Measurements from ENCODE around the gene MYO3B.
"Not testable (repeated sequence)": the region's sequence is repeated elsewhere in the genome, so short reads cannot be mapped to it uniquely, and the experiment has no call there.

MYO3B gene

DNA sequence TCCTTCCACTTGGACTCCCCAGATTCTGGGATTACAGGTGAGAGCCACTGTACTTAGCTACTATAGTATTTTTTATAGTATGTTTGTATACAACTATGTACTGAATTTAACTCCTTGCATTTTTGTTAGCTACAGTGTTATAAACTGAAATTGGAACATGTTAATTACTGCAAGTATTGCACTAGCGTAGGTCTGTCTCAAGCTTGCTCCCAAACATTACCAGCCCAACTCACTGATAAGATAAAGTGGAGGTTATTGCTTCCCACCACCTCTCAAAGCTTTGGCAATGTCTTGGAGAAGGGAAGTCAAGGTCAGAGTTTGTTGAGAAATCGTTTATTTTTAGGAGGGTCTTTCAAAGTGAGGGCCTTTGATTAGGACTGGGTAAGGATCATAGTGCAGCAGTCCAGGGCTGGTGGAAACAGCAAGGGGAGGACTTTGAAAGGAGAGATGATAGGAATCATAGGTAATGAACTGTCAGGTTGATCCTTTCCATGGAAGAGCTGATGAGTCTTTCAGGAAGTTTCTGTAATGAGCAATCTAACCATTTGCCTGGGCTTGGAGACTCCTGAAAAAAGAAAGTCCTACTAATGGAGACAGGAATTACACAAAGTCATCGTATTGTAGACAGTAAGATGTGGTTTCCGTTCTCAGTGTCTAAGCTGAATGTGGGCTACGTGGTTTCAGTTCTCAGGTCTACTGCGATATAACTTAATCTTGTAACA is 257.1 kb downstream of the MYO3B start:
- no peak for DNase-seq

DNA sequence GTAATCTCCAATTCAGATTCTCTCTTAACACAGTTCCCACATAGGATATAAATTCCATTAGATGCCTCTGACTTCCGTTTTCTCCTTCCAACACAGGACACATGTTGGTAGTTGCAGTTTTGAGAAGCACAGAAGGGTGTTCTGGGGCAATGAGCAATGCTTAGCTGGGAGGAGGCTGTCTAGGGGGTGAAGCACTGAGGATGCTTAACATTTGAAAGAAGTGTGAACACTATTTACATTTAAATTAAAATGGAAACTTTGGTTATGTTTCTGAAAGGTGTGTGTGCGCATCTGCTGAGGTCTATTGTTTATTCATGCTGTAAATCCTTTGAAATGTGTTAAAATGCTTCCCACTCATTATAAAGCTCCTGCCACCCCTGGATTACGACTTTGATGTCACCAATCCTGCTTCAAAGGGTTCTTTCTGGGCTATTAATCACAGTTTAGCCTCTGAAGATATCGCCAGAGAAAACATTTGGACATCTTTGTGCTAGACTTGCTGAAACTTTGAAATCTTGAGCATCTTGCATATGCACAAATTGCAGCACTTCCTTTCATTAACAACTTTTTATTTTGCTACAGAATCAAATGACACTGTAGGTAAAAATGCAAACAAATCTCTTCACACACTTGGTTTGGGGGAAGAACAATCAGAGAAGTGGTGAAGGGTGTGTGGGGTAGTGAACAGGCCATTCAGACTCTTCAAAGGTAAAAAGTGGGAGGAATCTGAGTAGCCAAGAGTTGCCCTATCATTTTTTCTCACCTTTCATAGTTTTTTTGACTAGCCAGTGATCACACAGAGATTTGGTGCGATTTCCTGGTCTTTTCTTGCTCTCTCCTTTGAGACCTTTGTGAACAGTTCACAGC is 258.4 kb downstream of the MYO3B start:
- DNase-seq = no peak

DNA sequence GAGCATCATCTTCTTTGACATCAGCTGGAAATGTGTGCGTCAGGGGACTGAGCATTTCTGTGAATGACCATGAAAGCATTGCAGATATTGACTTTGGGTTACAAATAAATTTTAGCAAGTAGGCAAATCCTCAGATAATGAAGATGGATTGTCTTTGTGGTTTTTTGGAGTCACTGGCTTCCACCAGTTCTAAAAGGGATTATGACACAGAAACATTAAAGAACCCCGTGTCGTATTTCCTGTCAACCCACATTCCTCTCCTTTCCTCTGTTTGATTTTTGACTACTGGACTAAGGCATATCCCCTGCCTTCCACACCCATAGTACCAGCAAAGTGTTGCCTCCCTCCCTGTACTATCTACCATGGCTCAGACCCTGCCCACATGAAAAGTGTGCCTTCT is 268.1 kb downstream of the MYO3B start:
- no peak for DNase-seq

DNA sequence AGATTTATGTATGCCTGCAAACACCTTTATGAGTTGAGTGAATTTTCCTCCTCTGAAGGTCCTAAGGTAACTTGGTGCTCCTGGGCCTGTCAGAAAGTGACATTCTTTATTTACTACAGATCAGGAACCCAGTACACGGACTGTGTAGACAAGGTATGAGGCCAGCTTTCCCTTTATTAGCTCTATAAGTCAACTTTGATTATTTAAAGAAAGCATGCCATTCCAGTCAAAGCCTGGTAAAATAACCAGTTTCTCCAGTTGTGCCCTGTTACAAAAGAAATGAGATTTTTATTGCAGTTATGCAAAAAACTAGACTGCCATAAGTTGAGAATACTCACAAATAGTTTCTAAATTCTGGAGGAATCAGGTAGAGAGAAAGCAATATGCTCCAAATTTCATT is 271.1 kb downstream of the MYO3B start:
- no peak for DNase-seq

DNA sequence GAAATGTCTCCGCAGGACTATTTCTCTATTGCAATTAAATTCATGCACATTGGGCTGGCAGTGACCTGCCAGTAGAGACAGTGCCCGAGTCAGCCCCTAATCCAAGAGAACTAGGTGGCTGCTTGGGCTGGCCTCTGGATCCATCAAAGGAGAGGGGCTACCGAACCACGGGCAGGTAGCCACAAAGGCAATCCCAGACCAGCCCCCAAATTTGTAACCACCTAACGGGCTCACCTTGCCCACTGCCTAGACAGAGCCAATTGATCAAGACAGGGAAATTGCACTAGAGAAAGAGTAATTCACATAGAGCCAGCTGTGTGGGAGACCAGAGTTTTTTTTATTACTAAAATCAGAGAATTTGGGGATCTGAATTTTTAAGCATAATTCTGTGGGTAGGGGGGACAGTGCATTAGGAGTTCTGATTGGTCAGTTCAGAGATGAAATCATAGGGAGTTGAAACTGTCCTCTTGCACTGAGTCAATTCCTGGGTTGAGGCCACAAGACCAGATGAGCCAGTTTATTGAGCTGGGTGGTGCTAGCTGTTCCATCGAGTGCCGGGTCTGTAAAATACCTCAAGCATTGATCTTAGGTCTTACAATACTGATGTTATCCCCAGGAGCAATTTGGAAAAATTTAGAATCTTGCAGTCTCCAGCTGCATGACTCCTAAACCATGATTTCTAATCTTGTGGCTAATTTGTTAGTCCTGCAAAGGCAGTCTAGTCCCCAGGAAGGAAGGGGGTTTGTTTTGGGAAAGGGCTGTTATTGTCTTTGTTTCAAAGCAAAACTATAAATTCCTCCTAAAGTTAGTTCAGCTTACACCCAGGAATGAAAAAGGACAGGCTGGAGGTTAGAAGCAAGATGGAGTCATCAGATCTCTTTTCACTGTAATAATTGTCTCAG is 276.8 kb downstream of the MYO3B start:
- DNase-seq = no peak

DNA sequence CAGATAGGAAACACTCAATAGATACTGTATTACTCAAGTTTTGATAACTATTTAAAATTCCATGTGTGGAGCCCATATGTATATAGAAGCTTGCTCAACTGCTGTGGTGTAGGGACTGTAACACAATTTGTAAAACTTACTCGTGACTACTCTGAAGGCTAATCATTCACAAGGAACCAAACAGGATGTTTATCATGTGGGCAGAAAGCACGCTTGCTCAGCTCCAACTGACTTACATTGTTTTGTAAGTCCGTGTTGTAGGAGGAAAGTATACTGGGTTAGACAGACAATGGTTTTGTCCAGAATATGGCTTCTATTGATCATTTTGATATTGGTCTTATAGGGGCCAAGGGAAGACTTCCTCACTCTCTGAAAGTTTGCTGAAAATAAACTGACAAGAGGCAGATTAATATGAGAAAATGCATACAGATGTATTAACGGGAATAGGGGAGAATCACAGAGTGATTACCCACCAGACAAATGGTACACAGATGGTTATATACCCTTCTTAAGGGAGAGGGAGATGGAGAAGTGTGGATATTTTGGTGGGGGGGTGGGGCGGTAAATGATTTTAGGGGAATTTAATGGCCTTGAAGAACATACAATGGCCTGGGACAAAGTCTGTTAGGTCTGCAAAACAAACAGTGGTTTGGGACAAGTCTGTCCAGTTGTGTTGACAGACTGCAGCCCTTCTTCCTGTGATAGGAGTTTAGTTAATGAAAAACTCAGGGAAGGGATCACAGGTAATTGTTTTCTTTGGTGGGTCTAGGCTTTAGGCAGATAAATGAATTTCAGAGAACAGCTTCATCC is 277.9 kb downstream of the MYO3B start:
- DNase-seq = no peak

DNA sequence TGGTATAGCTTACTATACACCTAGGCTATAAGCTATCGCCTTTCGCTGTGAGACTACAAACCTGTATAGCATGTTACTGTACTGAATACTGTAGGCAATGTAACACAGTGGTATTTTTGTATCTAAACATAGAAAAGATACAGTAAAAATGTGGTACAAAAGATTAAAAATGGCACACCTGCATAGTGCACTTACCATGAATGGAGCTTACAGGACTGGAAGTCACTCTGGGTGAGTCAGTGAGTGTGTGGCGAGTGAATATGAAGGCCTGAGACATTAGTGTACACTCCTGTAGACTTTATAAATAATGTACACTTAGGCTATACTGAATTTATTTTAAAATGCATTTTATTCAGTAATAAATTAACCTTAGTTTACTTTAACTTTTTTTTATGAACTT is 279.0 kb downstream of the MYO3B start:
- DNase-seq = no peak

DNA sequence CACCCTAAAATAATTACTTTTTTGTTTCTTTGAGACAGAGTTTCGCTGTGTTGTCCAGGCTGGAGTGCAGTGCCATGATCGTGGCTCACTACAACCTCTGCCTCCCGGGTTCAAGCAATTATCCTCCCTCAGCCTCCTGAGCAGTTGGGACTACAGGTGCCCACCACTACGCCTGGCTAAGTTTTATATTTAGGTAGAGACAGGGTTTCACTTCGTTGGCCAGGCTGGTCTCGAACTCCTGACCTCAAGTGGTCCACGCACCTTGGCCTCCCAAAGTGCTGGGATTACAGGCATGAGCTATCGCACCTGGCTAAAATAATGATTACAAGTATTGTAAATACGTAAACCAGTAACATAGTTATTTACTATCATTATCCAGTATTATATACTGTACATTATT is 279.8 kb downstream of the MYO3B start:
- no peak for DNase-seq

DNA sequence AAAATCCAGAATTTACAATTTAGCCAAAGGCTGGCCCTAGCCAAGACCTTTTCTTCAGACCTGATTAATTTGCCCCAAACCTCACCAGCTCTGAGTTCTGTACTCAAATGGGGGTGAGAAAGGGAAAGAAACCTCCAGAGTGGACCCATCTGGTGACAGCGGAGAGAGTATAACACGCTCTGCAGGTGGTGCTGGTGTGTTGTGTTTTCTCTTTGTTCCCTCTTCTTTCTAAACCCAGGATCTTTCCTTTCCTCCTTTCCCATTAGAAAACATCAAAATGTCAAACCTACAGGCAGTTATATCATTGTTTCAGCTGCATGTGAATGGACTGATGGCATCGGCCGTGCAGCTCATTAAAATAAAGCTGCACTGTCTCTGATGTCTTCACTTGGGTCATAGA is 283.9 kb downstream of the MYO3B start:
- no peak for DNase-seq

DNA sequence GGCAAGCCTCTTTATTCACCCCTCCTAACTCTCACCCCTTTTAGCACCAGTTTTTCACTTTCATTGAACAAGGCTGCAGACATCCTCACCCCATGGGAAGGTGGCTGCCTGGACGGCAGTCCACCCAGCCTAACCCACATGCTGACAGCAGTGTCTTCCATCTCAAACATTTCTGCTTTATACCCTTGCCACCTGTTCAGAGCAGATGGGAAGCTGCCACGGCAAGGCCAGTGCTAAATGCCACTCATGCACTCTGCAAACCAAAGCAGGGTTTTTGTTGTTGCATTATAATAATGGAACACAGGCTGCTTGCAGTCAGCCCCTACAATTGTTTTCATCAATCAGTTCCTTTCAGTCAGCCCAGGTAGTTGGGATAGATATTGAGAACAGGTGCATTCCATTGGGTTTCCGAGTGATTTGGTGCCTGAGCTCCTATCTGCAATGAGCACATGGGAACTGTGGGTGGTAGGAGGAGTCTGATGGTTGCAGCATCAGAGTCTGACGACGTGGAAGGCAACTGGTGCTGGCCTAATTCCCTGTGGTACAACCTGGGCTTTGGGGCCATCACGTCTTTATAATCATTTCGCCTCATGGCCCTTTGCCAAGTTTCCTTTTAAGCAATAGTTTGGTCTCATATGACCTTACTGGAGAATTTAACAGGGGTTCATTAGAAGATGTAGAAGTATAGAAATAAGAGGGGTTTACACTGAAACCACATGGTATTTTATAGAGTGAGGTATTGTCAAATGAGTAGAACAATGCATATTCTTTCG is 284.7 kb downstream of the MYO3B start:
- no peak for DNase-seq

DNA sequence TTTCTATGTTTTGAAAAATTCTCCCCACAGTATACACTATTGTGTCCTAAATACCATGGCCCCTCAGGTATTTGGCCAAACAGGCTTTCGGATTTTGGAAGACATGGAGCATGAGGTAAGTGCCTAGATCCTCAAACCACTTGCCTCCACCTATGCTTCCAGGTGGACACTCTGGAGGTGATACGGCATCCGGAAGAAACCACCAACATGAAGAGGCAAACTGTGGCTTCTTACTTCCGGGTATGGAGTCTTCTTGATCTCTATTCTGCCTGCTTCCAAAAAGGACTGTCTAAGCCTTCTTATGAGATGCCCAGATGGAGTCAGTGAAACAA is 285.2 kb downstream of the MYO3B start:
- DNase-seq = no peak

DNA sequence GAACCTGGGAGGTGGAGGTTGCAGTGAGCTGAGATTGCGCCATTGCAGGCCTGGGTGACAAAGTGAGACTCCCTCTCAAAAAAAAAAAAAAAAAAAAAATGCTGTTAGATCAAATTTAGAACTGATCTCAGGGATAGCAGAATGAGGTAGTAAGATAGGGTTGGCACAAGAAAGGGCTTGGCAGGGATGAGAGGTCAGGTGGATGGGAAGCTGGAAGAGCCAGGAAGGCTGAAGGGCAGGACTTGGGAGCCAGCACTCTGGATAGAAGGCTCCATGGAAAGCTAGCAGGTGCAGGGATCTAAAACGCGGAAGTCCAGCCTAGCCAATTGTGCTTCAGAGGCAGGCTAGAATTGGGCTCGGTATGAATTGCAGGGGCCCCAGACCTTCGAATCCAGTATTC is 286.3 kb downstream of the MYO3B start:
- DNase-seq = no peak

DNA sequence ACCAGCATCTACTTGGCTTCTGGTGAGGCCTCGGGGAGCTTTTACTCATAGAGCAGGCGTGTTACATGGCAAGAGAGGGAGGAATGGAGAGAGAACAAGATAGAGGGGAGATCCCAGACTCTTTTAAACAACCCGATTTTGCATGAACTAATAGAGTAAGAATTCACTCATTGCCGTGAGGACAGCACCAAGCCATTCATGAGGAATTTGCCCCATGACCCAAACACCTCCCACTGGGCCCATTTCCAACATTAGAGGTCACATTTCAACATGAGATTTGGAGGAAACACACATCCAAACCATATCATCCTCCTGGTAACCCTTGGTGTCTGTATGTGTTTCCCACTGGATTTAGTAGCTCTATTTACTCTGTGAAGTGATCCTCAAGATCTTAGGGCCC is 287.3 kb downstream of the MYO3B start:
- DNase-seq = no peak

DNA sequence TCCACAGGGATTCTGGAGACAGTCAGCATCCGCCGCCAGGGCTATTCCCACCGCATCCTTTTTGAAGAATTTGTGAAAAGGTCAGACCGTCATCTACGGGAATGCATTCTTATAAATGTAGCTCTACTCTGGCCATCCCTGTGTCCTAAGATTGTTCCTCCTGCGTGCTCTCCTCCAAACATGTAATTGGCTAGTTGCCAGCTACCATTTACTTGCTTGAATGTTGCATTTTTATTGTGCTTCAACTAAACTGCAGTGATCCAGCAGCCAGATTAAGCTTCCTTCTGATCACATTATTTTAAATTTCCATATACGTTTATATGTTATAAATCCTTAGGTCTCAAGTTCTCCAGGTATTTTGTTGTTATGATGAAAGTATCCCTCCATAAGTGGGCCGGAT is 288.7 kb downstream of the MYO3B start:
- DNase-seq = no peak

DNA sequence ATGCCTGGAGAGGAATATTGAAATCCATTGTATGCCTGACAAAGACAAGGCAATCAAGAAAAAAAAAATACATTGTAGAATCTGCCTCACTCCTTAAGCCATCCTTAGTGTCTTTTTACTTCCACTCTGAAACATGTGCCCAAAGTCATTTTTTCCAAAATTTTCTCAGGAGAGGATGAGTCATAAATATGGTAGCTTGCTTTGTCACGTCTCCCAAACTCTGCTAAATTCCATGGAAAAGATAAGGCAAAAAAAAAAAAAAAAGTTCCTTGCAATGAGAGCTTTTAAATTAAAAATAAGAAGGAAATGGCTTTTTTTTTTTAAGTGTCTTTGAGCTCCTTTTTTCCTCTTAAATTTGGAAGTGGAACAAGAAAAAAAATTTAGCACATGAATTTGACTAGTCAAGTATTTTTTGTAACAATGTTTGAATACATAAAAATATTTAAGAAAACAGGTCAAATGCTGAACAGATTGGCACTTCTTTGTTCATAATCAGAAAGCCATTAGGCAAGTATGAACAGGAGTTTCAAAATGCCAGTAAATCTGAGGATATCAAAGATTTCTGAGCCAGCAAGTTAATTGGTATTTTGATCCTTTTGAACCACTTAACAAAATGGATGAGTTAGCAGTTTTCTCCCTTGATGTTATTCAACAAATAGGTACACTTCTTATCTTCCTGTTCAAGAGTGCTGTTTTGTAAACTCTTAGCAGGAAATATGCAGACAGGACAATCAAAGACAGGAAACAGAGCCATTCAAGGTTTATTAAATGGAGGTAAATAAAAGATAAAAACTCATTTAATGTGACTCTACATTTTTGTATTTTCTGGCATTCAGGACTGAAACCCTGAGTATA is 289.8 kb downstream of the MYO3B start:
- no peak for DNase-seq

DNA sequence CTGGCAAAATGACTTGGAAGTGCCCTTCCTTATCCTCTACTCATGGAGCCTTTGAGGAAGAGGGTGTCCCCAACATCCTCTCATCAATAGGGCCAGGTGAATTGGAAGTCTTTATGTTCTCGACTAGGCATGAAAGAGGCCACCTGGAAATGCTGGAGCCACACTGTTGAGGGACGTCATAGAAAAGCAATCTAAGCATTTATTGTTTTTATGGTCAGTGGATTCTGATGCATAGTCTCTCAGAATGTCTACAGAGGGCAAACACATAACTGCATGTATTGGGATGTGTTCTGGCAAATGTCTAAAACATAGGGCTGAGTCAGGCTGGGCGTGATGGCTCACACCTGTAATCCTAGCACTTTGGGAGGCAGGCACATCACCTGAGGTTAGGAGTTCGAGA is 290.6 kb downstream of the MYO3B start:
- DNase-seq = no peak

DNA sequence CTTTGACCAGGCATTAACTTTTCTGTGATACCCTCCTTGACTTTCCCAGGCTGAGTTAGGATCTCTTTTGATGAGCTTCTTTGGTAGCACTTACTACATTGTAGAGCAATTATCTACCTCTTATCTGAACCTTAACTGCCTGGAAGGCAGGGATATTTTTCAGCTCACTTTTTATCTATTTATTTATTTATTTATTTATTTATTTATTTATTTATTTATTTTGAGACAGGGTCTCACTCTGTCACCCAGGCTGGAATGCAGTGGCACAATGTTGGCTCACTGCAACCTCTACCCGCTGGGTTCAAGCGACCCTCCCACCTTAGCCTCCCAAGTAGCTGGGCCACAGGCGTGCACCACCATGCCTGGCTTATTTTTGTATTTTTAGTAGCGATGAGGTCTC is 294.6 kb downstream of the MYO3B start:
- DNase-seq = not testable (repeated sequence)

DNA sequence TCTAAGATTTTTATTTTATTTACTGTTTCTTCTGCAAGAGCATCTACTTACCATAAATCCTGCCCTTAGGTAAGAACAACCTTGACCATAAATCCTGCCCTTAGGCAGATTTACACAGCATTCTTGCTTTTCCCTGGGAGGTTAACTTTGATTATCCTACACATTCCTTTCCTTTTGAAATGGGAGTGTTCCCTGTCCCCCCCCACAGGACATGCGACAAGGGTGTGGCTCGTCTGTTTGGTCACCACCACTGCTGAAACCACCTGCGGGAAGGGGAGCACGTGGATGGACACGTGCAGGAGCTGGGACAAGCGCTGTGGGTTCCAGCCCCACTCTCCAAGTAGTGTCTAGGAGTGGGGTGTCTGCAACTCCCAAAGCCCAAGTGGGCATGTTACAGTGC is 297.9 kb downstream of the MYO3B start:
- no peak for DNase-seq

DNA sequence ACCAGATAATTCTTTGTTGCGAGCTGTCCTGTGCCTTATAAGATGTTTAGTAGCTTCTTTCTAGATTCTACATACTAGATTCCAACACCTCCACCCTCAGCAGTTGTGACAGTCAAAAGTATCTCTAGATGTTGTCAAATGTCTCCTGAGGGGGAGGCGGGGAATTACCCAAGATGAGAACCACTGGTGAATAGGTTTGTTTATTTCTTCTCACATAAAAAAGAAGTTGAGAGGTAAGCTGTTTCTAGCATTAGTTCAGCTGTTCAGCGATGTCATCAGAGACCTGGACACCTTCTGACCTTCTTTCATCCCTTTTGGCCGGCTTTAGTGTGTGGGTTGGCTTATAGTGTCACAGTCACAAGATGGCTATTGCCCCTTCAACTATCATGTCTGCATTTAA is 299.7 kb downstream of the MYO3B start:
- no peak for DNase-seq

DNA sequence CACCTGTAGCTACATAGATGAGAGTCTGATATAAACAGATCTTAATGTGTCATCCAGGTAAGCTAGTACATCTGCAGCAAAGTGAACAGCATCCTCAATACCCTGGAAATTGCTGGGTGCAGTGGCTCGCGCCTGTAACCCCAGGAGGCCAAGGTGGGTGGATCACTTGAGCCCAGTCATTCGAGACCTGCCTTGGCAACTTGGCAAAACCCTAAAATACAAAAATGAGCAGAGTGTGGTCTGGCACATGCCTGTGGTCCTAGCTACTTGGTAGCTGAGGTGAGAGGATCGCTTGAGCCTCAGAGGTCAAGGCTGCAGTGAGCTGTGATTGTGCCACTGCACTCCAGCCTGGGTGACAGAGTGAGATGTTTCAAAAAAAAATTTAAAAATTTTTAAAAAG is 303.3 kb downstream of the MYO3B start:
- no peak for DNase-seq

DNA sequence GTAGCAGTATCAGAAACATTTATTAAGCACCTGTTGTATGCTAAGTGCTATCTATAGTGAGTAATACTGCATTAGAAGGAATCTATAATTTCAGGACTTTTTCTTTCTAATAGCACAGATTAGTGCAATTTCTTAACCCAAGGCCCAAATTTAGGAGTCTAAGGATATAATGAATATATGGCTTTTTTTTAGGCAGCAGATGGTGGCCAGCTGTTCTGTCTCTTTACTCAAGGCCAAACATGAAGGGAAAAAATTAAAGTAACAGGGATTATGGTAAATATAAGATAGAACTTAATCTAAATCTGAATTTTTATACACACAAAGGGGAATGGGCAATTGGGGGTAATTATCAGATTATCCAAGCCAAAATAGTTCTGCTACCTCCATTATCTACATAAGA is 306.6 kb downstream of the MYO3B start:
- no peak for DNase-seq

All from activated CD4-positive, alpha-beta T cell treated with anti-CD3 and anti-CD28 coated beads, Interleukin-2, amount 50 U/mL, for 4 hours (primary cell).